Fibroblast of skin of scalp (primary cell): ENCODE measurements around the gene CDK6.

Experiments
- DNase-seq: peaks from one replicate; pipeline ENCODE4 v3.0.0-alpha.2; 2013

CDK6 gene

GRCh38 chr7:92641921-92642511 lies 194.4 kb downstream of the CDK6 start:
- peak; percentile 65 for DNase-seq

- no peak for DNase-seq
Observed at GRCh38 chr7:92639966-92640365, 196.4 kb downstream of the CDK6 start.

GRCh38 chr7:92639213-92639896 lies 197.0 kb downstream of the CDK6 start:
- DNase-seq, result no peak

GRCh38 chr7:92636018-92636560 lies 200.3 kb downstream of the CDK6 start:
- DNase-seq, result no peak

GRCh38 chr7:92635538-92635937 lies 200.8 kb downstream of the CDK6 start:
- DNase-seq, result no peak

GRCh38 chr7:92634924-92635519 lies 201.4 kb downstream of the CDK6 start:
- peak; percentile 73 for DNase-seq

GRCh38 chr7:92634205-92634604 lies 202.2 kb downstream of the CDK6 start:
- peak; percentile 26 for DNase-seq

- DNase-seq, result peak; percentile 92
Observed at GRCh38 chr7:92633211-92633906, 203.0 kb downstream of the CDK6 start.

- peak; percentile 31 for DNase-seq
Observed at GRCh38 chr7:92632791-92633190, 203.6 kb downstream of the CDK6 start.

- no peak for DNase-seq
Observed at GRCh38 chr7:92631850-92632487, 204.4 kb downstream of the CDK6 start.

- DNase-seq, result no peak
Observed at GRCh38 chr7:92631067-92631849, 205.1 kb downstream of the CDK6 start.

GRCh38 chr7:92629779-92630178 lies 206.6 kb downstream of the CDK6 start:
- DNase-seq, result no peak

- DNase-seq, result no peak
Observed at GRCh38 chr7:92627956-92628355, 208.4 kb downstream of the CDK6 start.

GRCh38 chr7:92626281-92626809 lies 210.0 kb downstream of the CDK6 start:
- no peak for DNase-seq

- no peak for DNase-seq
Observed at GRCh38 chr7:92625617-92626016, 210.8 kb downstream of the CDK6 start.

- no peak for DNase-seq
Observed at GRCh38 chr7:92624298-92624996, 211.9 kb downstream of the CDK6 start.

GRCh38 chr7:92623544-92623943 lies 212.8 kb downstream of the CDK6 start:
- DNase-seq, result no peak

- DNase-seq, result no peak
Observed at GRCh38 chr7:92622685-92623084, 213.7 kb downstream of the CDK6 start.

- DNase-seq, result no peak
Observed at GRCh38 chr7:92622030-92622429, 214.3 kb downstream of the CDK6 start.

- no peak for DNase-seq
Observed at GRCh38 chr7:92621561-92622023, 214.8 kb downstream of the CDK6 start.

GRCh38 chr7:92621026-92621540 lies 215.3 kb downstream of the CDK6 start:
- DNase-seq, result peak; percentile 91
